MM.1S (cell line): ENCODE measurements around the gene TANC1.

ENCODE experiments used
- DNase-seq: peaks from one replicate; pipeline ENCODE4 v3.0.0-alpha.2; 2015
- H2AFZ ChIP-seq: fragments of 300-600 bp; sonication (generic); 2 replicates; pipeline ENCODE4 v1.6.0; 2016; ENCODE audit warnings: antibody characterized with exemption, low read length
- H3F3A ChIP-seq: fragments of 300-600 bp; sonication (generic); 2 replicates; pipeline ENCODE4 v1.6.1; 2016; ENCODE audit warnings: mild to moderate bottlenecking, antibody characterized with exemption, low read length, moderate library complexity, mixed read lengths; ENCODE audit not compliant: insufficient read depth
- H3K27ac ChIP-seq: fragments of 300-600 bp; sonication (generic); 2 replicates; pipeline ENCODE4 v1.5.1; 2016; ENCODE audit warnings: mild to moderate bottlenecking, low read length
- H3K27me3 ChIP-seq: fragments of 300-600 bp; sonication (generic); replicated peaks from 2 replicates; pipeline ENCODE4 v1.6.0; 2016; ENCODE audit warnings: low read length; ENCODE audit not compliant: insufficient read depth
- H3K36me3 ChIP-seq: fragments of 300-600 bp; sonication (generic); replicated peaks from 2 replicates; pipeline ENCODE4 v1.6.1; 2016; ENCODE audit warnings: mild to moderate bottlenecking, low read length, mixed read lengths; ENCODE audit not compliant: insufficient read depth
- H3K4me1 ChIP-seq: fragments of 300-600 bp; sonication (generic); 2 replicates; pipeline ENCODE4 v1.6.1; 2016; ENCODE audit warnings: low read length, mixed read lengths
- H3K4me2 ChIP-seq: fragments of 300-600 bp; sonication (generic); 2 replicates; pipeline ENCODE4 v1.6.0; 2016; ENCODE audit warnings: low read depth, low read length
- H3K4me3 ChIP-seq: fragments of 300-600 bp; sonication (generic); 2 replicates; pipeline ENCODE4 v1.5.1; 2016; ENCODE audit warnings: low read length, mixed read lengths
- H3K79me2 ChIP-seq: fragments of 300-600 bp; sonication (generic); 2 replicates; pipeline ENCODE4 v1.6.1; 2016; ENCODE audit warnings: mixed run types, low read length, mixed read lengths
- H3K9ac ChIP-seq: fragments of 300-600 bp; sonication (generic); 2 replicates; pipeline ENCODE4 v1.6.1; 2016; ENCODE audit warnings: low read length, mixed read lengths
- H3K9me2 ChIP-seq: fragments of 300-600 bp; sonication (generic); replicated peaks from 2 replicates; pipeline ENCODE4 v1.6.1; 2016; ENCODE audit warnings: mild to moderate bottlenecking, low read length, mixed read lengths; ENCODE audit not compliant: insufficient read depth
- H3K9me3 ChIP-seq: fragments of 300-600 bp; sonication (generic); replicated peaks from 2 replicates; pipeline ENCODE4 v1.6.1; 2016; ENCODE audit warnings: mild to moderate bottlenecking, low read length, mixed read lengths; ENCODE audit not compliant: insufficient read depth
- H4K20me1 ChIP-seq: fragments of 300-600 bp; sonication (generic); 2 replicates; pipeline ENCODE4 v1.6.1; 2016; ENCODE audit warnings: mild to moderate bottlenecking, low read length, moderate library complexity, mixed read lengths; ENCODE audit not compliant: insufficient read depth
- CTCF ChIP-seq: fragments of 300-600 bp; sonication (generic); IDR thresholded peaks from 2 replicates; pipeline ENCODE4 v1.5.1; 2016; ENCODE audit warnings: antibody characterized with exemption, low read length, mixed read lengths
- EZH2 ChIP-seq: fragments of 300-600 bp; sonication (generic); optimal IDR thresholded peaks from 2 replicates; pipeline ENCODE3; 2017; ENCODE audit warnings: low read depth, mild to moderate bottlenecking, antibody characterized with exemption, low read length, mixed read lengths
- EZH2phosphoT487 ChIP-seq: fragments of 300-600 bp; sonication (generic); IDR thresholded peaks from 2 replicates; pipeline ENCODE4 v1.6.1; 2018; ENCODE audit warnings: antibody characterized with exemption, low read length

TANC1 gene

GRCh38 chr2:158963071-158963470, 5.4 kb upstream of the TANC1 start:
- Histone ChIP-seq H3K4me3 (no peak overlapping the region), H4K20me1 (no peaks in the 10 kb centered on the region), H3K27me3 (no peaks in the 10 kb centered on the region), H3K4me2 (no peak overlapping the region), H3K27ac (no peak overlapping the region), H3K36me3 (no peaks in the 10 kb centered on the region), H3K9me3 (no peaks in the 10 kb centered on the region), H3K9ac (no peak overlapping the region), H3K4me1 (no peaks in the 10 kb centered on the region), H3F3A (peaks cover 2% of the 10 kb centered on the region; the same call in 1 of the 2 replicates), H3K79me2 (no peaks in the 10 kb centered on the region), H2AFZ (no peak overlapping the region), H3K9me2 (no peaks in the 10 kb centered on the region)
- TF ChIP-seq EZH2: no peak
- TF ChIP-seq CTCF: no peak
- no peak for TF ChIP-seq EZH2phosphoT487
- DNase-seq: no peak

GRCh38 chr2:158965107-158965506, 3.3 kb upstream of the TANC1 start:
- H3K27me3 ChIP-seq: no peaks in the 10 kb centered on the region

GRCh38 chr2:158965641-158966040, 2.8 kb upstream of the TANC1 start:
- no peak overlapping the region for H3K4me3 ChIP-seq
- no peaks in the 10 kb centered on the region; the same call in 1 of the 2 replicates for H3K4me1 ChIP-seq
- H3K4me2 ChIP-seq: no peak overlapping the region
- H3K79me2 ChIP-seq: no peaks in the 10 kb centered on the region
- no peaks in the 10 kb centered on the region for H3K9me2 ChIP-seq
- H3K36me3 ChIP-seq: no peaks in the 10 kb centered on the region
- H3K27me3 ChIP-seq: 0 out of 2 replicates have a peak, but pooled peaks cover 3% of the 10 kb centered on the region
- no peaks in the 10 kb centered on the region for H4K20me1 ChIP-seq
- H3K9ac ChIP-seq: no peak overlapping the region
- H3F3A ChIP-seq: peaks cover 3% of the 10 kb centered on the region; the same call in 1 of the 2 replicates
- DNase-seq: no peak
- H2AFZ ChIP-seq: no peak overlapping the region
- TF ChIP-seq EZH2phosphoT487 (no peak), EZH2 (no peak), CTCF (no peak)
- H3K27ac ChIP-seq: no peak overlapping the region
- no peaks in the 10 kb centered on the region for H3K9me3 ChIP-seq

More at GRCh38 chr2:158965107-158965506, 3.3 kb upstream of the TANC1 start:
- Histone ChIP-seq H3K4me3 (no peak overlapping the region), H3K27ac (no peak overlapping the region), H3K9ac (no peak overlapping the region), H2AFZ (no peak overlapping the region), H3K4me2 (no peak overlapping the region), H3F3A (peaks cover 3% of the 10 kb centered on the region; the same call in 1 of the 2 replicates), H4K20me1 (no peaks in the 10 kb centered on the region), H3K4me1 (no peaks in the 10 kb centered on the region), H3K9me2 (no peaks in the 10 kb centered on the region), H3K79me2 (no peaks in the 10 kb centered on the region), H3K9me3 (no peaks in the 10 kb centered on the region), H3K36me3 (no peaks in the 10 kb centered on the region)
- no peak for DNase-seq
- TF ChIP-seq EZH2phosphoT487 (no peak), EZH2 (no peak), CTCF (no peak)
